ENCODE data around the gene MMRN2. TPM values are rescaled to one million over a fixed set of nuclear protein-coding genes. Genes with fewer than 3 reads are reported as not detected.
"Not testable (repeated sequence)": the region's sequence is repeated elsewhere in the genome, so short reads cannot be mapped to it uniquely, and the experiment has no call there.

MMRN2 gene
- total RNA-seq, 4 donors from 2014 or later, result 23.1 to 77.6 (median 40.7) TPM

DNA sequence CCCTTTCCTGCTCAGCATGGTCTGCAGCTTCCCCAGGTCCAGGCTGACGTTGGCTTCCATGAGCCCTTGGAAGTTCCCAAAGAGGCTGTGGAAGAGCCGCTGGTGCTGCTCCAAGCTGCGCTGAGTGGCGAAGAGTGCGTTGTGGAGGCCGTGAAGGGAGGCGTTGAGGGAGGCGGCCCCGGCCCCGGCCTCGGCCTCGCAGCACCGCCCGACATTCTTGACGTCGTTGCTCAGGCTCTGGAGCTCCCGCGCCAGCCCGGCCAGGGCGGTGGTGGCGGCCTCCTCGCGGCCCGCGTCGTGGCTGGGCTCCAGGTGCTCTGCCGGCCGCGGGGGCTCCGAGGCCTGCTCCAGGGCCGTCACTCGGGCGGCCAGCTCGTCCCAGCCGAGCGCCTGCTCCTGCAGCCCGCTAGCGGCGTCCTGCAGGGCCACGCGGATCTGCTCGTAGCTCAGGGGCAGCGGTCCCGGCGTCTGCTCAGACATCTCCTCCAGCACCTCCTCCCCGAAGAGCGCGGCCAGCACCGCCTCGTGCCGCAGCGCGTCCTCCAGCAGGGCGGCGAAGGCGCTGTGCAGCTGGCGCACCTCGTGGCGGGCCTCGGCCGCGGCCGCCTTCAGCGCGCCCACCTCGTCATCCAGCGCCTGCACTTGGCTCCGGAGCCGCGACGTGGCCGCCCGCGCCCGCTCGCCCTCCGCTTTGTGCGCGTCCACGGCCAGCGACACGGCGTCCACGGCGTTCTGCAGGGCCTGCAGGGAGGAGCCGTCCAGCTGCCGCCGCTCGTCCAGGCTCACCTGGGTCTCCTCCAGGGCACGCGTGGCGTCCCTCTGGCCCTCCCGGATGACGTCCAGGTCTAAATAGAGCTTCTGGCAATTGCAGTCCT lies 14.7 kb downstream of the MMRN2 start:
- 88% methylated on average over 75 of the region's 94 CpGs for whole genome bisulfite sequencing
- no peaks in the 10 kb centered on the region for H3K9me3 ChIP-seq
- no peak overlapping the region for H3K27ac ChIP-seq
- peak; percentile 58 to 77 for DNase-seq (ENCODE audit: low spot score in 2 of 2)
- peaks cover 8% of the 10 kb centered on the region for H3K36me3 ChIP-seq
- no peaks in the 10 kb centered on the region for H3K27me3 ChIP-seq
- H3K4me3 ChIP-seq, result no peak overlapping the region
- TF ChIP-seq EP300 (IDR thresholded peaks at IDR 0.05) (no peak), POLR2A (IDR thresholded peaks at IDR 0.05) (no peak), POLR2AphosphoS5 (IDR thresholded peaks at IDR 0.05) (no peak)
- TF ChIP-seq, protein P1, sequence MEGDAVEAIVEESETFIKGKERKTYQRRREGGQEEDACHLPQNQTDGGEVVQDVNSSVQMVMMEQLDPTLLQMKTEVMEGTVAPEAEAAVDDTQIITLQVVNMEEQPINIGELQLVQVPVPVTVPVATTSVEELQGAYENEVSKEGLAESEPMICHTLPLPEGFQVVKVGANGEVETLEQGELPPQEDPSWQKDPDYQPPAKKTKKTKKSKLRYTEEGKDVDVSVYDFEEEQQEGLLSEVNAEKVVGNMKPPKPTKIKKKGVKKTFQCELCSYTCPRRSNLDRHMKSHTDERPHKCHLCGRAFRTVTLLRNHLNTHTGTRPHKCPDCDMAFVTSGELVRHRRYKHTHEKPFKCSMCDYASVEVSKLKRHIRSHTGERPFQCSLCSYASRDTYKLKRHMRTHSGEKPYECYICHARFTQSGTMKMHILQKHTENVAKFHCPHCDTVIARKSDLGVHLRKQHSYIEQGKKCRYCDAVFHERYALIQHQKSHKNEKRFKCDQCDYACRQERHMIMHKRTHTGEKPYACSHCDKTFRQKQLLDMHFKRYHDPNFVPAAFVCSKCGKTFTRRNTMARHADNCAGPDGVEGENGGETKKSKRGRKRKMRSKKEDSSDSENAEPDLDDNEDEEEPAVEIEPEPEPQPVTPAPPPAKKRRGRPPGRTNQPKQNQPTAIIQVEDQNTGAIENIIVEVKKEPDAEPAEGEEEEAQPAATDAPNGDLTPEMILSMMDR (IDR thresholded peaks at IDR 0.05), result no peak
- H3K4me1 ChIP-seq, result peaks cover 28% of the 10 kb centered on the region

DNA sequence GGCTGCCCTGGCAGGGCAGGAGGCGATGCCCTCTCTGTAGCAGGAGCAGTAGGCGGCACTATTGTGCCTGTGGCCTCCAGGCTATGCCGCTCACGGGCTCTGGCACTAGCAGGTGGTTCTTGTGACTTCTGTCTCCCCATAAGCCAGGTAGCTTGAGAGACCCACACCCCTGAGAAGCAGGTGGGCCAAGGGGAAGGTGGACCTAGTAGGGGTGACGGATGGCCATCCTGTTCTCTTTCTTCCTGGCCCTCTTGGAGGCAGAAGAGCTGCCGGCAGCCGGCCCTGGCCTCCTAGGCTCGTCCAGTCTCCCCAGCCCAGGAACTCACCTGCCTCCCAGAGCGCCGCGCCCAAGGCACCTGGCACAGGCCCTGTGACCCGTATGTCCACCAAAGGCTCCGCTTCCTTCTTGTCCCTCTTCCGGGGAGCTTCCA lies 15.4 kb downstream of the MMRN2 start:
- H3K4me3 ChIP-seq, result no peak overlapping the region
- no peaks in the 10 kb centered on the region for H3K27me3 ChIP-seq
- peaks cover 28% of the 10 kb centered on the region for H3K4me1 ChIP-seq
- TF ChIP-seq, protein P1 (IDR thresholded peaks at IDR 0.05), result no peak
- TF ChIP-seq POLR2A (IDR thresholded peaks at IDR 0.05) (no peak), EP300 (IDR thresholded peaks at IDR 0.05) (no peak), POLR2AphosphoS5 (IDR thresholded peaks at IDR 0.05) (no peak)
- no peak overlapping the region for H3K27ac ChIP-seq
- no peaks in the 10 kb centered on the region for H3K9me3 ChIP-seq
- H3K36me3 ChIP-seq, result peaks cover 11% of the 10 kb centered on the region
- peak; percentile 60 to 62 for DNase-seq (ENCODE audit: low spot score in 2 of 2)
- WGBS, result 91% methylated on average over 14 of the region's 14 CpGs

- Histone ChIP-seq H3K4me1 (peaks cover 28% of the 10 kb centered on the region), H3K27me3 (no peaks in the 10 kb centered on the region), H3K27ac (no peak overlapping the region), H3K9me3 (no peaks in the 10 kb centered on the region), H3K36me3 (peaks cover 11% of the 10 kb centered on the region), H3K4me3 (no peak overlapping the region)
- WGBS, result 92% methylated on average over 2 of the region's 2 CpGs
- DNase-seq (ENCODE audit: low spot score in 2 of 2), result peak in 1 of 2 donors; percentile 13
- TF ChIP-seq, protein P1 (IDR thresholded peaks at IDR 0.05), result no peak
- no peak for TF ChIP-seq POLR2A (IDR thresholded peaks at IDR 0.05)
- no peak for TF ChIP-seq EP300 (IDR thresholded peaks at IDR 0.05)
- TF ChIP-seq POLR2AphosphoS5 (IDR thresholded peaks at IDR 0.05), result no peak
Measured at GRCh38 chr10:86941426-86941825, 16.0 kb downstream of the MMRN2 start.

DNA sequence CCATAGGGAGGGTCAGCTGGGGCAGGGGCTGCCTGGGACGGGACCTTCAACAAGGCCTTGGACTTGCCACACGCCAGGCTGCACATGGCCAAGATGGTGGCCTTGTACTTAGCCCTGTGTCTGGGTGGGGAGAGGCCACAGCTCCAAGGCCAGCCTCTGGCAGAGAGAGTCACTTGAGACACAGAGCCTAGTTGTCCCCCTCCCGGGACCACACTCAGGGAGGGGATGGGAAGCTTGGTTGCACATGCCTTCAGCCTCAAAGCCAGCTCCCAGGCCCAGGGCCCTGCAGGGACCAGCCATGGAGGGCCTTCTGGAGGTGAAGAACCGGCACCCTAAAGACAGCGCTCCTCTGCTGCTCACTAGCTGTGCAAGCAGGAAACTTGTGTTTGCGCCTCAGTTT lies 16.7 kb downstream of the MMRN2 start:
- Histone ChIP-seq H3K4me3 (no peak overlapping the region), H3K27me3 (no peaks in the 10 kb centered on the region), H3K27ac (no peak overlapping the region), H3K4me1 (peaks cover 21% of the 10 kb centered on the region), H3K9me3 (no peaks in the 10 kb centered on the region), H3K36me3 (peaks cover 11% of the 10 kb centered on the region)
- TF ChIP-seq, protein P1 (IDR thresholded peaks at IDR 0.05), result no peak
- TF ChIP-seq POLR2AphosphoS5 (IDR thresholded peaks at IDR 0.05) (no peak), EP300 (IDR thresholded peaks at IDR 0.05) (no peak), POLR2A (IDR thresholded peaks at IDR 0.05) (no peak)
- WGBS, result 86% methylated on average over 4 of the region's 6 CpGs
- peak in 1 of 2 donors; percentile 76 for DNase-seq (ENCODE audit: low spot score in 2 of 2)

DNA sequence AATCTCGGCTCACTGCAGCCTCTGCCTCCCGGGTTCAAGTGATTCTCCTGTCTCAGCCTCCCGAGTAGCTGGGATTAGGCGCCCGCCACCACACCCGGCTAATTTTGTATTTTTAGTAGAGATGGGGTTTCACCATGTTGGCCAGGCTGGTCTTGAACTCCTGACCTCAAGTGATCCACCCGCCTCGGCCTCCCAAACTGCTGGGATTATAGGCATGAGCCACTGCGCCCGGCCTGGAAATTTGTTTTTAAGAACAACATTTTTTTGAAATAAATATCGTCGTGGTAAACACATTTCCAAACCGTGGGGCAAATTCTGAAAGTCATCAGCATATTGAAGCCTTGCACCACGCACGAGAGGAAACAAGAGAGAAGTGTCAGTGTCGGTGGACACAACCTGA lies 17.3 kb downstream of the MMRN2 start:
- Histone ChIP-seq H3K36me3 (peaks cover 11% of the 10 kb centered on the region), H3K4me1 (peaks cover 15% of the 10 kb centered on the region)
- not testable (repeated sequence) for H3K4me3 ChIP-seq, H3K27ac ChIP-seq, H3K9me3 ChIP-seq, H3K27me3 ChIP-seq
- 83% methylated on average over 16 of the region's 16 CpGs for WGBS
- DNase-seq (ENCODE audit: low spot score in 2 of 2), result peak in 1 of 2 donors; percentile 47
